HG02623 (cell line): ENCODE results near the gene SPRING1.

Experiments used
- ATAC-seq: cut with Tn5 transposase; IDR thresholded peaks from one replicate; pipeline ENCODE4 v1.9.1; 2021; ENCODE audit warnings: moderate library complexity; ENCODE audit not compliant: unreplicated experiment

The SPRING1 gene

DNA sequence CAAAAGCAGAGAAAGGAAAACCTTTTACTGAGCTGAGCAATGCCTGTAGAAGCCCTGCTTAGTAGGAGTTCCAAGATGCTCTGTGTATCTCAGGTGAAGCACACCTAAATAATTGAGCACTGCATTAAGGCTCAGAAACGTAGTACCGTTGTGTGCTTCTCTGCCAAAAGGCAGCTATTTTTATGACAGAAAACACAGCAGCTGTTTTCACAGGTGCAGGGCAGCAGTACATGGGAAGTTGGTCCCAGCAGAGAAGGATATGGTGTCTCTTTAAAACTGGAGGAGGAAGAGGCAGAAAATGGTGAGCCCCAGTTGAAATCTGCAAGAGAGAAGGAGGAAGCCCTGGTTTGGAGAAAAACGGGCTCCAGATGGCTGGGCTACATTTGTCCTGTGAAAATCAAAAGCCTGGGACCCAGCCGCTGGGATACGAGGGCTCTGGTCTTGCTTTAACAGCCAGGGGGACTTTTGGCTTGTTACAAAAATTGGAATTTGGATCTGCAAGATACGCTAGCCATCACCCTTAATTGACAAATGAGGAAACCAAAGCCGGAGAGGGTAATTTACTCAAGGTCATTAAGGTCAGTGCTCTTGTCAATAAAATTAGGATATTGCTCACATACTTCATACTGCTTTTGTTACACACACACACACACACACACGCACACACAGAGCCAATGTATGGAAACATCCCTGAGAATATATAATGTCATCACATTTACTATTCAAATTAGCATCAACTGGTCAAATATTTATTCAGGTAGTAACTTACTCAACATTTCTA is 27.3 kb downstream of the SPRING1 start:
- ATAC-seq = no peak

DNA sequence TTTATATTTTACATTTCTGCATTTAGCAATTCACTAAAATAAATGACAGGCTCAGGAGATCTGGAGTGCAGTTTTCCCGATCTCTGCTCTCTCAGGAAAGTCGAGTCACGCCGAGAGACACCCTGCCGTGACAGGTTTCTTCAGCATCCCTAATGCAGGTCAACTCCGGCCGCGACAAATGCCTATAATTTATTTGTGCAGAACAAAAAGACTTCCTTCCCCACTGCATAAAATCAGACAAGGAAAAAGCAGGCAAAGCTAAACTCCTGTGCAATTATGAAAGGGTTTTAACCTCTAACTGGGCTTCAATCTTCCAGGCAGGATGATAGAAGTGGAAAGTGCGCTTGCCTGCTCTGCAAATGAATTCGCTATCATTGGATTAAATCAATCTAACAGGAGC is 28.1 kb downstream of the SPRING1 start:
- ATAC-seq = no peak

DNA sequence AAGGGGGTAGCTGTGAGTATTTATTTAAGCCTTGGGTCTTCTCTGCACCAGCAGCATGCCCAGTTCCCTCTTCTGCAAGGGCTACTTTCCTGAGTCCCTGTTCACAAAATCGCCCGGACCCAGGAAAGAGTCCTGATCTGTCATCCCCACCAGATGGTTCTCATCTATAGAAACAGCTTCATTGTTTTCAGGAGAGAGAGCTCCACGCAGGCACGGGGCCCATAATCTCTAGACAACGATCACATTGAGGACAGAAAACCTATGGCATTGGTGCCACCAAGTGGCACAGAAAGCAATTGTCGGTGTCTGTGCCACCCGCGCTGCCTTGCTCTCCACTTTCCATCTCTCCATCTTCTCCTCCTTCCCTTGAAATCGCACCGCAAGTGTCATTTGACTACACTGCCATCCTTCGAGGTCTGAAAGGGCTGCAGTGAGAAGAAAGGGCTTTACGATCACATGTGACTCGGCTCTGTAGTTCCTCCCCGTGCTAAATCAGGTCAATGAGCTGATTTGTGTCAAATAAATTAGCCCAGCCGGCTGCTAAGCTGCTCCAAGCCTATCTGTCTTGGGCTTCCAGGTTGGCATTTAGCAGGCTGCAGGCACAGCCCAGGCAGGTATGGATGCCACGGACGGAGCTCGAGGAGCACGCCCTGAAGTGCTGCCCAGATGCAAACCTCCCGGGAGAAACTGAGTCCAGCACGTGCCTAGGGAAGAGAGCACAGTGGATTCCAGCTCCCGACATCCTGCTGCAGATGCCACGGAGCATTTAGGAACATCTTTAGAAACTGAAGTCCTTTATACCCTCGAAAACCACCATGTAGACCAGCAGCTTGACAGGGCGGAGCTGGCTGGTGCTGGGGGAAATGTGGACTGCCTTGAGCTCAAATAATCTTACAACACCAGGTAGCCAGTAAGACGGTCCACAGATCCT is 28.8 kb downstream of the SPRING1 start:
- no peak for ATAC-seq

DNA sequence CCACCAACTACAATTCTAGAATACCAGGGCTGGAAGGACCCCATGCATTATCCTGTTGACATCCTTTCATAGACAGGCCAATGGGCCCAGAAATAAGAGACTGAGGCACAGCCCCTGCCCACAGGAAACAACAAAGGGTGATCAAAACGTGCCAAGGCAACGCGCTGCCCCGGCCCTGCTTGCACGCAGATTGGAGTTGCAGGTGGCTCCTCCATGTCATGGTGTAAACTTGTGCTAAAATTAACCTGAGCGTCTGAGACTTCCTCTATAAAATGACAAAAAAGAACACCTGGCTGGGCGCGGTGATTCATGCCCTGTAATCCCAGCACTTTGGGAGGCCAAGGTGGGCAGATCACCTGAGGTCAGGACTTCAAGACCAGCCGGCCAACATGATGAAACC is 30.1 kb downstream of the SPRING1 start:
- ATAC-seq = no peak

DNA sequence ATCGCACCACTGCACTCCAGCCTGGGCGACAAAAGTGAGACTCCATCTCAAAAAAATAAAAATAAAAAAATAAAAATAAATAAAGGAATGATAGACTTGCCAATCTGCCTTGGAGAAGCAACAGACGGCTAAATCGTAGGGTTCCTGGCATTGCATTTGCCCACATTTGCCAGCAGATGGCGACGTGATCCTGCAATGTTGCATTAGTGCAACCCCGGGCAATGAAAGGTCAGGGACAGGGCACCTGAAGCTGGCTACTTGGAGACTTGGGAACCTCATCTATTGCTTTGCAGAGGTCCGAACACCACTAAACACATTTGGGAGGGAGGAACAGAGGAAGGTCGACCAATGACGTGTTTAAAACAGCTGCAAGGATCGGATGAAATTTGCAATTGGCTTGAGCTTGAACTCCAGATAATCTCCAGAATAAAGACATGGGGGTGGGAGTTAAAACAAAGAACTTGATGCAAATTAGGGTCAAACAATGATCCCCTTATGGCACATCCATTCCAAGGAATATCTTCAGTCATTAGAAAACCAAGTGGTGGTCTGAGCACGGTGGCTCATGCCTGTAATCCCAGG is 34.6 kb downstream of the SPRING1 start:
- ATAC-seq = no peak

DNA sequence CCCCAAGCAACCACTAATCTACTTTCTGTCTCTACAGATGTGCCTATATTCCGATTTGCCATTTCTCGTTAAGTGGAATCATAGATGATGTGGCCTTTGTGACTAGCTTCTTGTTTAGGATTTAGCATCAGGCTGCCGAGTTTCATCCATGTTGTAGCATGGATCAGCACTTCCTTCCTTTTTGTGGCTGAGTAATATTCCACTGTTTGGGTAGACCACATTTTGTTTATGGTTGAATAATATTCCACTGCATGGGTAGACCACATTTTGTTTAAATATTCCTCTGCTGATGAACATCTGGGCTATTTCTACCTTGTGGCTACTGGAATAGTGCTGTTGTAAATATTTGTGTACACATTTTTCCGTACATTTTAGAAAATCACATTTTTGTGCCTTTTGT is 36.4 kb downstream of the SPRING1 start:
- ATAC-seq = no peak

DNA sequence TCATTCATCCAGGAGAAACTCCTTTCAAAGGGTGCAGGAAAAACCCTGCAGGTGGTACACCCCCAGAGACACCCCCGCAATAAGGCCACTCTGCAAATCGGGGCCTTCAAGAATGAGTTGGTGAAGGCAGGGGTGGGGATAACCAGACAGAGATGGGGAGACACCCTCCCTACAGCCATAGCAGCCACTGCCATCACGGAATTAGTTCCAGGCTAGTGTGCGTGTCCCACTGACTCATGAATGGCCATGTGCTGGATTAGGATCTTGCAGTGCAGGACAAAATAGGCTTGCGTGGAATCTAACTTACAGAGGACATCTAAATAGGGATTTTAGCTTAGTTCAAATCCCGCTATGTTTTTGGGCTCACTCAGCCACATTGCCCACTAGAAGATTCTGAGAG is 37.8 kb downstream of the SPRING1 start:
- no peak for ATAC-seq

DNA sequence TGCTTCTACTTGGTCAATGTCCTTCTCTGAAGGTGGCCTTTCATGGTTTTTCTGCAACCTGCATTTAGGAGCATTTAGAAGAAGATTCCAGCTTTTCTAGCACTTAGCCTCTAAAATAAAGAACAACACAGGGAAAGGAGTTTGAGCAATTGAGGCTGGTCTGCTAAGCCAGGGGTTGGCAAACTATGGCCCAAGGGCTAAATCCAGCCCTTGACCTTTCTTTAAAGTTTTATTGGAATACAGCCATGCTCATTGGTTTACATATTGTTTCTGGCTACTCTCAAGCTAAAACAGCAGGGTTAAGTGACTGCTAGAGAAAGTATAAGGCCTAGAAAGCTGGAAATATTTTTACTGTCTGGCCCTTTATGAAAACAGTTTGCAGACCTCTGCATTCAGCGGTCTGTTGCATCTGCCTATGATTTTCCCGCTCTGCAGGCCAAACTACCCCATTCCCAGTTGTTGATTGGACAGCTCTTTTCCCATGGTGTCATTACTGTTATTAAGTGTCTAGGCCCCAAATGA is 39.3 kb downstream of the SPRING1 start:
- ATAC-seq = no peak

DNA sequence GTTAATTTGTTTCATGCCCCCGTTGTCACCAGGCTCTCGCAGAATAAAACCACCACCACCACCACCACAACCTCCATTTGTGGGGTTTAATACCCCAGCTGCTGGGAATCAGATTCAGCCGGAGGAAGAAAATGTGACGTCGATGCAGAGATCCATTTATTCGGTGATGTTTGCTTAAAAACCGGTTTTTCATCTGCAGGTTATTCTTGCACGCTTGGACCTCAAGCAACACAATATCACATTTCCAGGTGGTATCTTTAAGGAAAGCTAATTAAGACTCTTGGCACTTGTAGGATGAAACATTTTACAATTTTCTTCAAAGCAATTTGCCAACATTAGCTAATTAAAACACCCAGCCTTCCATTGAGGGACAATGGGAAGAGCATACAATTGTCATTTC is 39.8 kb downstream of the SPRING1 start:
- ATAC-seq = no peak

DNA sequence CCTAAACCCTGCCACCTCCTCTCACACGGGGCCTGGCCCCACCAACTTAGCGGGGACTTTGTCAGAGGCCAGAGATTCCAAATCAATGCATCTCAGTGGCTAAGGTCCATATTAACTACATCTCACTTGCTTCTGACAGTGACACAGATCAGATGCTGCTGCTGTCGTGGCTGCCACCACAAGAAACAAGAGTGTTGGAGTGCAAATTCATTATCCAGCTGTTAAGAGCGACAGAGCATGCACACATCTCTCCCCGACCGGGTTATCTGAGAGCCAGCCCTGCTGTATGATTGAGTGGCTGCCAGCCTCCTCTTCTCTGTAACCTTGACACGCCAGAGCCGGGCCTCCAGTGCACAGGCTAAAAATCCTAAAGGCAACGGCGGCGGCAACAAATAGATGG is 40.2 kb downstream of the SPRING1 start:
- ATAC-seq = no peak

DNA sequence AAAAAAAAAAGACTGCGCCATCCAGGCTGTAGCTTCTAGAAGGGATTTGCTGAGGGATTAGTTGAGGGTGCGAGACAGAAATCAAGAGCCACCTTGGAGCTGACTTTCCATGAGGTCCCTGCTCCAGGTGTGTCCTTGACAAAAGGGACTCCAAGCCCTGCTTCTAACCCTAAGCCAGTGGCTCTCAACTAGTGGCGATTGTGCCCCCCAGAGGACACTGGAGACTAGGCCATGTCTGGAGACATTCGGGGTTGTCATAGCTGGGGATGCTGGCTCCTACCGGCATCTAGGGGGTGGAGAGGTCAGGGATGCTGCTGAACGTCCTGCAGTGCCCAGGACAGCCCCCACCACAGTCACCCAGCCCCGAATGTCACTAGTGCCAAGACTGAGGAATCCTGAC is 40.6 kb downstream of the SPRING1 start:
- no peak for ATAC-seq

DNA sequence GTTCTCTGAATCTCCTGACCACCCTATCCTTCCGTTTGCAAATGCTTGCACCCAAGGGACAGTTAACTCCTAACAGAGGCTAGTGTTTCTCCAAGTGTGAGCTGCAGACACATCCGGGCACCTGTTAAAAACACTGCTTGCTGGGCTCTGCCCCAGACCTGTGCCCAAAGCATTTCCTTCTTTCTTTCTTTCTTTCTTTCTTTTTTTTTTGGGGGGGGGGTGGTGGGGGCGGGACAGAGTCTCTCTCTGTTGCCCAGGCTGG is 42.5 kb downstream of the SPRING1 start:
- no peak for ATAC-seq

DNA sequence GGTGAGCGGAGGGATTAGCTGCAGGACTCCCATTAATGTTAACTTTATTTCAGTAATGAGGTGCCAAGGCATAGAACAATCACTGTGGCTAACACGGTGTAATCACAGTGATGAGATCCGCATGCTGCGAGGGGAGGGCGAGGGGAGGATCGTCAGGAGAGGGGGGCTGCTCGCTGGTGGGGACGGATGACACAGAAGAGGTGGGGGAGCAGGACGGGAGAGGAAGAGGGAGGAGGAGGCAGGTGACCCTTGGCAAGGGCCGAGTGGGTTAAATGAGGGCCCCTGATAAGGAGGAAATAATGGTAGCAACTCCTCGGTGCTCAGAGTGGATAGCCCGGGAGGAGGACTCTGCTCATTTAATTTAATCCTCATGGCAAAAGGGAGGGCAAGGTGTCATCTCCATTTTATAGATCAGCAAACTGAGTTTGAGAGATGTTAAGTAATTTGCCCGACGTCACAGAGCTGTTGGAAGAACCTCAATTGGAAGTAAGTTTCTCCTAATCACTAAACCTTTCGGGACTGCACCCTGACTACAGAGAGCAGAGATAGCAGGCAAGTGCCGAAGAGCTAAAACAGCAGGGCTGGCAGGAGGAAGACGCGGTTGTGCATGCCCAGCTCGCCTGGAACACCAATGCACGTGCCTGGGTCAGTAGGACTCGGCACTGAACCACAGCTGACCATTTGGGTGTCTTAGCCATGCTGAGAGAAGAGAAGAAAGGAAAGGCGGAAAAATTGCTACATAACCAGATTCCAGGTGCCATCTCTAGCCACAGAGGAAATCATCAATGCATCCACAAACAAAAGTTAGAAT is 43.0 kb downstream of the SPRING1 start:
- no peak for ATAC-seq

DNA sequence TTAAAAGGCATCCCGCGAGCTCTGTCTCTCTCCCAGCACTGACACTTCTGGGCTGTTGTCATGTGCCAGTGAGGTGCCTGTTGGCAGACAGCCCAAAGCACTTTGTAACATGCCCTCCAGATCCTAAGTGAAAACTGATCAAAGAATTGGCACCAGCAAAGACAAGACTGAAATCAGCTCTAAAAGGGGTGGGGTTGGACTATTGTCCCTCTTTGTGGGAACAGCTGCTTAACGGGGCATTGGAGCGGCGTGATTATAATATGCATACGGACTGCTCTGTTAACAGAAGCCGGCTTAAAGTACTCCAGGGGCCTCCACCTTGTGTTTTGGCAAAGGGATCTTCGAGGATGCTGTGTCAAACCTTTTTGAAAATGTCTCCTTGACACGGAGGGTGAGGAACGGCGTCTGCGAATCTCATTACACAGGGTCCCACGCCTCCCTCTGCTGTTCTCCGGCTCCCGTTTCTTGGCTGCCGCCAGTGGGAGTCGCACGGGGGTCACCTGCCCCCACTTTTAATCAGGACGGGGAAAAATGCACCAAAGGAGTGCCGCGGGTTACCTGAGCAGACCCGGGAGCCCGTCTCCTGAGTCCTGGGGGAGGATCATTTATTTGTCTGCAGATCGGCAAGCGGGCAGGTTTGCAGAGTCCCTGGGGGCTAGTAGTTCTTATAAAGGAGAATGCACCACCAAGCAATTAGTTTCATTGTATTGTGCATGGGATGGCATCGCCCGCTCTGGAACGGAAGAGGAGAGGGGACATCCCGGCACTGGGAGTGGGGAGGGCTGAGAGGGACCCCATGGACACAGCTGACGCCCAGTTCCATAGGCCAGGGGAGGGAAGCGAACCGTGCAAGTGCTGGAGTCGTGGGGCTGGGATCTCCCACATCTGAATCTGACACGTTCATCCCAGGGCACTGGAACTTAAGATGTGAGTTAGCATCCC is 44.3 kb downstream of the SPRING1 start:
- no peak for ATAC-seq

DNA sequence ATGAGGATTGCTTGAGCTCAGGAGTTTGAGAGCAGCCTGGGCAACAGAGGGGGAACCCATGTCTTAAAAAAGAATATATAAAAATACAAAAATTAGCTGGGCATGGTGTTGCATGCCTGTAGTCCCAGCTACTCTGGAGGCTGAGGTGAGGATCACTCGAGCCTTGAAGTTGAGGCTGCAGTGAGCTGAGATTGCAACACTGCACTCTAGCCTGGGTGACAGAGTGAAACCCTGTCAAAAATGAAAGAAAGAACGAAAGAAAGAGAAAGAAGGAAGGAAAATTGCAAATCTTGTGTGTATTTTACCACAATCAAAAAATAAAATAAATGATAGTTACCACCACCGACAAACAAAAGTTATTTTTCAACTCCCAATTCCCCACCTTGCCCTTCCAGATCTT is 45.3 kb downstream of the SPRING1 start:
- no peak for ATAC-seq

DNA sequence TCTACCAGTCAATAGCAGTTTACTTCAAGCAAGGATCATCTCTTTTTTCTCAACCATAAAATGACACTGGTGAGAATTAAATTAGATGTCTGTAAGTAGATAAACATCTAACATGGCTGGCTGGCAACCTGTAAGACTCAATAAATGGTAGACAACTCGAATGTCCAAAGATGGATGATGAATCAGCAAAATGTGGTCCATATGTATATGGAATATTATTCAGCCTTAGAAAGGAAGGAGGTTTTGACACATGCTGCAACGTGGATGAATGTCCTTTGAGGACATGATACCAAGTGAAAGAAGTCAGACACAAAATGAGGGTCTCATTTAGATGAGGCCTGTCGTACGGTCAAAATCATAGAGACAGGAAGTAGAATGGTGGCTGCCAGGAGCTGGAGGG is 46.2 kb downstream of the SPRING1 start:
- ATAC-seq = no peak

DNA sequence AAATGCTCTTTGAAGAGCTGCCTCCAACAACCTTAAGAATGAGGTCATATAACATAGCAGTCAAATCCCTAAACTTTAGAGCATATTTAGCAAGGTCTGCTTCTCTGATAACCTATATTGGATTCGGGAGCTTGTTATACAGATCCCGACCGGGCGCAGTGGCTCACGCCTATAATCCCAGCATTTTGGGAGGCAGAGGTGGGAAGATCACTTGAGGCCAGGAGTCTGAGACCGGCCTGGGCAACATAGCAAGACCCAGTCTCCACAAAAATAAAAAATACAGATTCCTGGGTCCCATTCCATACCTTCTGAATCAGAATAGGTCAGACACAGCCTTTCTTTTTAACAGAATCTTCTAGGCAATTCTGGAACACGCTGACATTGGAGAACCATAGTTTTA is 46.7 kb downstream of the SPRING1 start:
- no peak for ATAC-seq

DNA sequence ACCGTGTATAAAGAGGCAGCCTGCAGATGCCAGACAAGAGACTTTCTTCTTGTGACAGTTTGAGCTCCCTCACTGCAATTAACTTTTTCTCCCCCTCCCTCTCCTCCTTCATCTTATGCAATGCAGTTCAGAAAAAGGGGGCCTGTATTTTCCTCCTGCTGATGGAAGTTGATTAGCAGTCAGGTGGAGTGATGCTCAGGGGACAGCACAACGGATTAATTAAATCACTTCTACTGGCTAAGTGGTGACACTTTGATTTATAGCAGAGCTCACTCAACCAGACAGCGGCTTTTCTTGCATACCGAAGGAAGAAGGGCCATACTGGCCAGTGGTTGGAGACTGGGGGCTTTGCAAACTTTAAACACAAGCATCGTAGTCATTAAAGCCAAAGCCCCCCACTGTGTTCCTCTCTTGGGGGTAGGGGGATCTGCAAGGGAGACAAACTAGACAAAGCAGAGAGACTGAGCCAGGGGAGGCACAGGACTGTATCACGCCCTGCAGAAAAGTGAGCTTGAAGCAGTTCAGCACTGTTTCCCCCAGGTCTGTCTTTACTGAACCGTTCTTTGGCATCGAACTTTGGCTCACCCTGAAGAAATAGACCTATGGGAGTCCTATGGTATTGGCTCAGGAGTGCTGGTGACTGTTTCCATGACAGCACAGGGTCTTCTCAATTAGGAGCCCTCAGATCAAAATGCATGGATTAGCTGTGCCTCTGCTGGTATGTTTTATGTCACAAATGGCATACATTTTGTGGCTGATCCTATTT is 47.7 kb downstream of the SPRING1 start:
- no peak for ATAC-seq

DNA sequence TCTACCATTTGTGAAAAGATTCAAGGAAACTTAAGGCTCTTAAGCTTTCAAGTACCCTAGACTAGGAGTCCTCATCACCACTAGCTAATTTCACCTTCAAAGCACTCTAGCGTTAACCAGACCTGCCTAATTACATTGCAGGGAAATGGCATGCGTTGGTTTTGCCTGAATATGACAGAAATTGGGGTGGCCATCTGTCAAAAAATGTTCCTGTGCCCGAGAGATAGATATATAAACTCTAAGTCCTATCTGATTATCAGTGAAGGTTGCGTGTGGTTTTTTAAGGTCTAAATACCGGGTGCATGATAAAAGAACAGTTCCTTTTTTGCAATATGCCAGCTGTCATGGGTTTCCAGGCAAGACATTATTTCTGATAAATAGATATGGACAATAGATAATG is 48.3 kb downstream of the SPRING1 start:
- no peak for ATAC-seq
